Glutamatergic neuron (in vitro differentiated cells): ENCODE measurements around the gene CDK5R1. TPM values are rescaled to one million over a fixed set of nuclear protein-coding genes. Genes with fewer than 3 reads are reported as not detected.

Experiments
- DNase-seq: peaks from one replicate; pipeline ENCODE4 v3.0.0; 2022
- H3K27ac Mint-ChIP-seq: one replicate; pipeline ENCODE4 v1.8.0; 2020; ENCODE audit warnings: mild to moderate bottlenecking, mixed read lengths, inconsistent platforms; ENCODE audit not compliant: unreplicated experiment
- H3K27me3 Mint-ChIP-seq: one replicate; pipeline ENCODE4 v1.8.0; 2020; ENCODE audit warnings: mild to moderate bottlenecking, moderate library complexity, mixed read lengths, inconsistent platforms; ENCODE audit not compliant: unreplicated experiment
- H3K36me3 Mint-ChIP-seq: one replicate; pipeline ENCODE4 v1.8.0; 2020; ENCODE audit warnings: mild to moderate bottlenecking, mixed read lengths, inconsistent platforms; ENCODE audit not compliant: unreplicated experiment
- H3K4me1 Mint-ChIP-seq: one replicate; pipeline ENCODE4 v1.8.0; 2020; ENCODE audit warnings: mild to moderate bottlenecking, low read depth, mixed read lengths, inconsistent platforms; ENCODE audit not compliant: unreplicated experiment
- H3K4me3 Mint-ChIP-seq: one replicate; pipeline ENCODE4 v1.8.0; 2020; ENCODE audit warnings: mild to moderate bottlenecking, mixed read lengths, inconsistent platforms; ENCODE audit not compliant: unreplicated experiment
- H3K9me3 Mint-ChIP-seq: one replicate; pipeline ENCODE4 v1.8.0; 2020; ENCODE audit warnings: mild to moderate bottlenecking, moderate library complexity, mixed read lengths, inconsistent platforms; ENCODE audit not compliant: unreplicated experiment
- CTCF ChIP-seq: fragments of 200-600 bp; sonication (generic); IDR thresholded peaks from one replicate; pipeline ENCODE4 v1.5.0; 2021; ENCODE audit not compliant: partially characterized antibody, unreplicated experiment
- total RNA-seq: library from RNA; stranded (reverse); fragmentation: NEBNext Ultra II Directional; extraction: Animal tissue kit (Norgen Biotek cat#: 25700); gene quantifications from one replicate; pipeline ENCODE4 v1.2.1, GENCODE V29; 2021; ENCODE audit not compliant: unreplicated experiment

CDK5R1 gene
- total RNA-seq, 1 donor from 2014 or later: 73.9 TPM

DNA sequence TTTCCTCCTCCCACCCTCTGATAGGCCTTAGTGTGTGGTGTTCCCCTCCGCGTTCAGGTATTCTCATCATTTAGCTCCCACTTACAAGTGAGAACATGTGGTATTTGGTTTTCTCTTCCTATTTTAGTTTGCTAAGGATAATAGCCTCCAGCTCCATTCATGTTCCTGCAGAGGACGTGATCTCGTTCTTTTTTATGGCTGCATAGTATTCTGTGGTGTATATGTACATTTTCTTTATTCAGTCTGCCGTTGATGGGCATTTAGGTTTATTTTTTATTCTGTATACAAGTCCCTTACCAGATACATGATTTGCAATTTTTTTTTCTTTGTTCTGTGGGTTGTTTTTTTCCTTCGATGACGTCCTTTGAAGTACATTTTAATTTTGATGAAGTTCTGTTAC lies 18.8 kb upstream of the CDK5R1 start:
- peaks cover 4% of the 10 kb centered on the region for H3K27me3 Mint-ChIP-seq

GRCh38 chr17:32470405-32471167 lies 16.2 kb upstream of the CDK5R1 start:
- Mint-ChIP-seq H3K9me3 (no peaks in the 10 kb centered on the region), H3K27me3 (peaks cover 4% of the 10 kb centered on the region), H3K27ac (no peak overlapping the region), H3K4me1 (no peaks in the 10 kb centered on the region), H3K36me3 (peaks cover 6% of the 10 kb centered on the region), H3K4me3 (no peak overlapping the region)
- DNase-seq: no peak
- no peak for TF ChIP-seq CTCF

More for the DNA sequence above, 18.8 kb upstream of the CDK5R1 start:
- Mint-ChIP-seq H3K36me3 (peaks cover 6% of the 10 kb centered on the region), H3K27ac (no peak overlapping the region), H3K4me3 (no peak overlapping the region), H3K9me3 (no peaks in the 10 kb centered on the region), H3K4me1 (no peaks in the 10 kb centered on the region)
- DNase-seq: no peak
- no peak for TF ChIP-seq CTCF

DNA sequence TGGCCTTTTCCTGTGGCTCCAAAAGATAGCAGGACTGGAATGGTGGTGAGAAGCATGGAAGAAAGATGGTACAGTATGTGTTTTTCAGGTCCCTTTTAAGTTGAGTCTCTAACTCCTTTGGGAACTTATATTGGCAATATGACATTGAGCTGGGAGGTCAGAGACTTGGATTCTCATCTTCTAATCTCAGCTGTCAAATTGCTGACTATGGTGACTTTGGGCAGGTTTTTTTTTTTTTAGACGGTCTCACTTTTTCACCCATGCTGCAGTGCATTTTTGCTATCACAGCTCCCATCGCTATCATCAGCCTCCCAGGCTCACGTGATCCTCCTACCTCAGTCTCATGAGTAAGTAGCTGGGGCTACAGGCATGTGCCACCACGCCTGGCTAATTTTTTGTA lies 15.1 kb upstream of the CDK5R1 start:
- no peaks in the 10 kb centered on the region for H3K4me1 Mint-ChIP-seq
- no peaks in the 10 kb centered on the region for H3K9me3 Mint-ChIP-seq
- TF ChIP-seq CTCF: no peak
- H3K27ac Mint-ChIP-seq: no peak overlapping the region
- no peak for DNase-seq
- H3K27me3 Mint-ChIP-seq: peaks cover 4% of the 10 kb centered on the region
- H3K4me3 Mint-ChIP-seq: no peak overlapping the region
- H3K36me3 Mint-ChIP-seq: peaks cover 6% of the 10 kb centered on the region

DNA sequence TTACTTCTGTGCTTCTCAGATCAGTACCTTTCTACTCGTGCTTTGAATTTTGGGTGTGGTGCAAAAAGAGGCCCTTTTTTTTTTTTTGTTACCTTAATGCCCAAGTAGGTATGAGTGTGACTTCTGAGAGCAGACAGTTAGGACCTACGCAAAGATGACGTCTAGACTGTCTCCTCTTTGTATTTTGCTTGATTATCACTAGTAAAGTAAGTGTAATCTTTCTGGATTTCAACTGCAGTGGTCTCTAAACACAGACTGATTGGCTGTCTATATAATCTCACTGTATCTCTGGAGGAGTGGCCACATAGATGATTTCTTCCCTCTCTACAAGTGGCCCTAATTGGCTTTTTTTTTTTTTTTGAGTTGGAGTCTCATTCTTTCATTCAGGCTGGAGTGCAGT lies 11.5 kb upstream of the CDK5R1 start:
- no peak for TF ChIP-seq CTCF
- H3K4me1 Mint-ChIP-seq: no peaks in the 10 kb centered on the region
- H3K9me3 Mint-ChIP-seq: peaks cover 2% of the 10 kb centered on the region
- DNase-seq: no peak
- no peak overlapping the region for H3K4me3 Mint-ChIP-seq
- H3K36me3 Mint-ChIP-seq: no peaks in the 10 kb centered on the region
- no peak overlapping the region for H3K27ac Mint-ChIP-seq
- H3K27me3 Mint-ChIP-seq: peaks cover 4% of the 10 kb centered on the region

DNA sequence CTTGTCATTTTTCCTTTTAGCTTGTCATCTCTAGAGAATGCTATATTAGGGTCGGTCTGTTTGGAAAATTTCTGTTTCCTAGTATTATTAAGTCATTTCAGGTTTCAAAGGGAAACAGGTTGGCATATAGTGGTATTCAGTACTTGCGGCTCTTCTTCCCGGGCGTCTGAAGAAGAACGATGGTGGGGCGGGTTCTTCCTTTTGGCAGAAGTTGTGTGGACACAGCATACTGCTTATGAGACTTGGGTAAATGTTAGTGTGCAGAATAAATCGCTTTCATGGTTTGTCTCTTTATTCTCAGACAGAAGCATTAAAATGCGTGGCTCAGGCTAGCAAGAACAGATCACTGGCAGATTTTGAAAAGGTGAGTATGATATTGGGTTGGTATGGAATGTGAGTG lies 9.6 kb upstream of the CDK5R1 start:
- Mint-ChIP-seq H3K9me3 (peaks cover 3% of the 10 kb centered on the region), H3K4me3 (no peak overlapping the region), H3K36me3 (no peaks in the 10 kb centered on the region), H3K27me3 (no peaks in the 10 kb centered on the region), H3K4me1 (no peaks in the 10 kb centered on the region), H3K27ac (peak overlapping the region; percentile 6)
- no peak for DNase-seq
- TF ChIP-seq CTCF: no peak
